ENCODE results near the gene CD46.
"Not testable (repeated sequence)": the region's sequence is repeated elsewhere in the genome, so short reads cannot be mapped to it uniquely, and the experiment has no call there.

The CD46 gene

GRCh38 chr1:207751790-207752455, at the start of gene CD46:
CD46 (plus strand) TSS chr1:207752054; CDS start chr1:207752213, 159 bp downstream.
- DNase-seq (ENCODE audit: low read depth), result peak; percentile 88

- DNase-seq (ENCODE audit: low read depth), result no peak
Measured at GRCh38 chr1:207702317-207702716, 49.5 kb upstream of the CD46 start.

GRCh38 chr1:207703712-207704111, 48.1 kb upstream of the CD46 start:
- no peak for DNase-seq (ENCODE audit: low read depth)

- not testable (repeated sequence) for DNase-seq (ENCODE audit: low read depth)
Measured at GRCh38 chr1:207708004-207708403, 43.9 kb upstream of the CD46 start.

- DNase-seq (ENCODE audit: low read depth), result no peak
Measured at GRCh38 chr1:207711285-207711684, 40.6 kb upstream of the CD46 start.

GRCh38 chr1:207712701-207713100, 39.2 kb upstream of the CD46 start:
- DNase-seq (ENCODE audit: low read depth), result not testable (repeated sequence)

- DNase-seq (ENCODE audit: low read depth), result no peak
Measured at GRCh38 chr1:207713529-207713928, 38.3 kb upstream of the CD46 start.

- no peak for DNase-seq (ENCODE audit: low read depth)
Measured at GRCh38 chr1:207719234-207719633, 32.6 kb upstream of the CD46 start.

- not testable (repeated sequence) for DNase-seq (ENCODE audit: low read depth)
Measured at GRCh38 chr1:207728200-207728858, 23.5 kb upstream of the CD46 start.

GRCh38 chr1:207737503-207738157, 14.2 kb upstream of the CD46 start:
- DNase-seq (ENCODE audit: low read depth), result not testable (repeated sequence)

- DNase-seq (ENCODE audit: low read depth), result not testable (repeated sequence)
Measured at GRCh38 chr1:207738158-207738659, 13.6 kb upstream of the CD46 start.

- no peak for DNase-seq (ENCODE audit: low read depth)
Measured at GRCh38 chr1:207740207-207740606, 11.6 kb upstream of the CD46 start.

- no peak for DNase-seq (ENCODE audit: low read depth)
Measured at GRCh38 chr1:207742850-207743555, 8.9 kb upstream of the CD46 start.

GRCh38 chr1:207744000-207744534, 7.8 kb upstream of the CD46 start:
- DNase-seq (ENCODE audit: low read depth), result no peak

GRCh38 chr1:207745285-207745684, 6.6 kb upstream of the CD46 start:
- no peak for DNase-seq (ENCODE audit: low read depth)

- no peak for DNase-seq (ENCODE audit: low read depth)
Measured at GRCh38 chr1:207745839-207746767, 5.8 kb upstream of the CD46 start.

GRCh38 chr1:207747627-207748492, 4.0 kb upstream of the CD46 start:
- DNase-seq (ENCODE audit: low read depth), result no peak

GRCh38 chr1:207748737-207749528, 2.9 kb upstream of the CD46 start:
- DNase-seq (ENCODE audit: low read depth), result no peak
